ENCODE results near the gene CNTN2. TPM values are rescaled to one million over a fixed set of nuclear protein-coding genes. Genes with fewer than 3 reads are reported as not detected.

Gene CNTN2
- total and polyA plus RNA-seq, 2 of the 4 experiments (the other 2 are of a cell fraction) = not detected

GRCh38 chr1:205047764-205048231 lies 4.8 kb downstream of the CNTN2 start:
- Histone ChIP-seq H4K5ac (ENCODE audit: low read depth, low read length) (no peak overlapping the region), H3K9ac (ENCODE audit: low read depth, low read length) (no peak overlapping the region), H4K20me1 (ENCODE audit: insufficient read depth, low read length) (no peaks in the 10 kb centered on the region), H3K27ac (ENCODE audit: insufficient read depth, low read length) (no peak overlapping the region), H2BK5ac (ENCODE audit: low read depth, low read length, poor library complexity, severe bottlenecking) (no peak overlapping the region), H3K56ac (ENCODE audit: extremely low read depth, insufficient read depth, low read length) (no peak overlapping the region), H3K9me1 (ENCODE audit: insufficient read depth, low read length) (no peaks in the 10 kb centered on the region), H2BK15ac (ENCODE audit: low read depth, low read length) (no peak overlapping the region), H3K23ac (ENCODE audit: low read depth, low read length) (no peak overlapping the region), H2BK20ac (ENCODE audit: low read depth, low read length) (no peak overlapping the region), H4K91ac (ENCODE audit: insufficient read depth, low read depth, low read length) (no peak overlapping the region), H3K4me3 (ENCODE audit: insufficient read depth, low read depth, low read length) (no peak overlapping the region), H3K27me3 (ENCODE audit: control insufficient read depth, insufficient read depth, low read length) (peaks cover 76% of the 10 kb centered on the region), H2AK9ac (replicated peaks; ENCODE audit: low read depth, low read length, poor library complexity) (no peak overlapping the region), H3K79me1 (ENCODE audit: low read depth in 1 of 2, low read length in 2 of 2) (no peaks in the 10 kb centered on the region), H2AK5ac (ENCODE audit: low read depth, low read length) (no peak overlapping the region), H2BK120ac (ENCODE audit: low read depth, low read length) (no peak overlapping the region), H2AFZ (replicated peaks; ENCODE audit: low read length, poor library complexity) (no peak overlapping the region), H3K9me3 (ENCODE audit: control insufficient read depth, insufficient read depth, low read length) (no peaks in the 10 kb centered on the region), H4K8ac (ENCODE audit: low read depth in 2 of 2, low read length in 2 of 2) (no peak overlapping the region), H3K14ac (replicated peaks; ENCODE audit: low read depth, low read length) (no peak overlapping the region), H3K36me3 (ENCODE audit: control insufficient read depth, insufficient read depth, low read length) (no peaks in the 10 kb centered on the region), H3K4ac (ENCODE audit: low read depth, low read length) (no peak overlapping the region), H3K18ac (ENCODE audit: low read depth, low read length) (no peak overlapping the region), H3K4me1 (ENCODE audit: control insufficient read depth, insufficient read depth, low read length) (no peaks in the 10 kb centered on the region), H3K4me2 (ENCODE audit: low read depth, low read length) (no peak overlapping the region)
- WGBS, 2 experiments (ENCODE audit: extremely low coverage in 2 of 2, insufficient read length in 1 of 2) = no CpG with 5 or more reads among the region's 5 CpGs
- BruUV-seq (replicated peaks) = no TSS peak
- intact Hi-C loops (cut with micrococcal nuclease) = no loop called here
- in situ Hi-C loops (cut with MboI; ENCODE audit: low sequenced_read_pairs) = no loop called here
- no peak for TF ChIP-seq NFE2L2 (IDR thresholded peaks at IDR 0.05; ENCODE audit: low read depth, low read length)
- no peak for TF ChIP-seq CEBPB (IDR thresholded peaks at IDR 0.05; ENCODE audit: low read depth, low read length)
- TF ChIP-seq CTCF (conservative IDR thresholded peaks at IDR 0.05; ENCODE audit: low read depth, low read length) = no peak
- no peak for TF ChIP-seq SMC3 (IDR thresholded peaks at IDR 0.05; ENCODE audit: low read depth, low read length)
- TF ChIP-seq ELK1 (IDR thresholded peaks at IDR 0.05; ENCODE audit: borderline replicate concordance, low read depth, low read length) = no peak
- TF ChIP-seq, protein P1, sequence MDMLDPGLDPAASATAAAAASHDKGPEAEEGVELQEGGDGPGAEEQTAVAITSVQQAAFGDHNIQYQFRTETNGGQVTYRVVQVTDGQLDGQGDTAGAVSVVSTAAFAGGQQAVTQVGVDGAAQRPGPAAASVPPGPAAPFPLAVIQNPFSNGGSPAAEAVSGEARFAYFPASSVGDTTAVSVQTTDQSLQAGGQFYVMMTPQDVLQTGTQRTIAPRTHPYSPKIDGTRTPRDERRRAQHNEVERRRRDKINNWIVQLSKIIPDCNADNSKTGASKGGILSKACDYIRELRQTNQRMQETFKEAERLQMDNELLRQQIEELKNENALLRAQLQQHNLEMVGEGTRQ (IDR thresholded peaks at IDR 0.05; ENCODE audit: low read depth, low read length) = no peak
- no peak for TF ChIP-seq POLR2A (IDR thresholded peaks at IDR 0.05; ENCODE audit: low read depth, low read length)
- no peak for TF ChIP-seq RCOR1 (IDR thresholded peaks at IDR 0.05; ENCODE audit: insufficient replicate concordance, low read length)
- TF ChIP-seq RFX5 (IDR thresholded peaks at IDR 0.05; ENCODE audit: low read depth, low read length) = no peak
- no peak for TF ChIP-seq RAD21 (IDR thresholded peaks at IDR 0.05; ENCODE audit: low read length)
- no peak for TF ChIP-seq MXI1 (IDR thresholded peaks at IDR 0.05; ENCODE audit: borderline replicate concordance, low read depth, low read length)
- TF ChIP-seq FOS (IDR thresholded peaks at IDR 0.05; ENCODE audit: low read depth, low read length) = no peak
- TF ChIP-seq MAFK (IDR thresholded peaks at IDR 0.05; ENCODE audit: low read depth, low read length) = no peak
- no peak for TF ChIP-seq CHD1 (IDR thresholded peaks at IDR 0.05; ENCODE audit: low read depth, low read length)
- no peak for TF ChIP-seq BHLHE40 (IDR thresholded peaks at IDR 0.05; ENCODE audit: low read depth, low read length)
- ChIA-PET CTCF (interaction anchor here (2.1 kb wide), 1 partner anchor 14 kb away, joined by 10 read pairs; no protein-coding TSS in a partner anchor), POLR2A (ENCODE audit: unreplicated experiment) (no interaction called here)
- dilution Hi-C loops (cut with HindIII; ENCODE audit: low sequenced_read_pairs, unreplicated experiment) = no loop called here
- ATAC-seq (ENCODE audit: low read depth) (no peak), DNase-seq (no peak)
